Transverse colon (tissue), 4 donors: Measurements from ENCODE around the gene TRMT61A. TPM values are rescaled to one million over a fixed set of nuclear protein-coding genes. Genes with fewer than 3 reads are reported as not detected.

ENCODE experiments used
- DNase-seq: peaks from one replicate; pipeline ENCODE4 v3.0.0-alpha.2; 2019
- H3K27ac ChIP-seq, 4 donors: fragments of 200-600 bp; sonication (generic); 2 replicates each; pipeline ENCODE4 v1.5.1; 2016 to 2018; ENCODE audit warnings: inconsistent platforms in 4 of 4
- H3K27me3 ChIP-seq: fragments of 200-600 bp; sonication (generic); 2 replicates; pipeline ENCODE4 v1.5.1; 2017; ENCODE audit warnings: inconsistent platforms
- H3K36me3 ChIP-seq, 4 donors: fragments of 200-600 bp; sonication (generic); 2 replicates each; pipeline ENCODE4 v1.5.1; 2017 to 2019; ENCODE audit warnings: inconsistent platforms in 4 of 4
- H3K4me1 ChIP-seq, 4 donors: fragments of 200-600 bp; sonication (generic); 2 replicates each; pipeline ENCODE4 v1.5.1; 2017 to 2020; ENCODE audit warnings: inconsistent platforms in 4 of 4
- H3K4me3 ChIP-seq, 4 donors: fragments of 200-600 bp; sonication (generic); 1 replicate in 1 of 4; 2 replicates in 3 of 4; pipeline versions ENCODE4 v1.5.1 to v1.6.1; 2017 to 2019; ENCODE audit warnings: inconsistent platforms in 4 of 4
- H3K9me3 ChIP-seq, 2 donors: fragments of 200-600 bp; sonication (generic); 2 replicates each; pipeline ENCODE4 v1.5.1; 2017 to 2019; ENCODE audit warnings: inconsistent platforms in 2 of 2
- EP300 ChIP-seq: sonication (generic); formaldehyde crosslinking; IDR thresholded peaks from one replicate; pipeline ENCODE4 v1.6.1; 2017; ENCODE audit warnings: antibody characterized with exemption, low read depth
- POLR2A ChIP-seq: fragments of 450-650 bp; IDR thresholded peaks from one replicate; pipeline ENCODE4 v1.6.1; 2016; ENCODE audit warnings: antibody characterized with exemption, mild to moderate bottlenecking, moderate library complexity
- POLR2AphosphoS5 ChIP-seq, 3 donors: sonication (generic); formaldehyde crosslinking; IDR thresholded peaks; one replicate each; pipeline ENCODE4 v1.6.1; 2016; ENCODE audit warnings: antibody characterized with exemption in 3 of 3
- WGBS, 2 donors: methylation state at CpG; one replicate each; pipeline ENCODE4 v1.1.5; 2018; ENCODE audit warnings: low coverage in 1 of 2; 5-methylcytosine and 5-hydroxymethylcytosine counted together
- in situ Hi-C, 4 donors: fragments of 200-750 bp; cut with MboI; loops; one replicate each; pipeline versions ENCODE4 v1.15.0 to v1.15.1; 2017; ENCODE audit warnings: low sequenced_read_pairs in 3 of 4, low pct_ligation_motif_present in 1 of 4, low pct_unique_long_range_greater_than_20kb in 1 of 4
- intact Hi-C: fragments of 100-400 bp; cut with DNase I; formaldehyde crosslinking; loops from one replicate; pipeline ENCODE4 v1.15.1; 2023; ENCODE audit warnings: low total_unique reads
- total RNA-seq, 4 donors: library from RNA; depleted of rRNA; stranded (reverse); fragments of >200 nt; gene quantifications; one replicate each; pipeline ENCODE4 v1.1.0, GENCODE V29; 2016
- TF ChIP-seq, protein P1 (sequence below), 5 experiments: fragments of 200-600 bp in 3 of 5; fragments of 450-650 bp in 2 of 5; sonication (generic) in 3 of 5; IDR thresholded peaks; 1 replicate in 2 of 5; 2 replicates in 3 of 5; pipeline ENCODE4 v1.5.1; 2016 to 2017; ENCODE audit warnings: antibody characterized with exemption in 5 of 5, inconsistent platforms in 3 of 5, mild to moderate bottlenecking in 2 of 5, moderate library complexity in 1 of 5

The TRMT61A gene
- total RNA-seq, 4 donors from 2014 or later = 12.2 to 38.2 (median 14.1) TPM

DNA sequence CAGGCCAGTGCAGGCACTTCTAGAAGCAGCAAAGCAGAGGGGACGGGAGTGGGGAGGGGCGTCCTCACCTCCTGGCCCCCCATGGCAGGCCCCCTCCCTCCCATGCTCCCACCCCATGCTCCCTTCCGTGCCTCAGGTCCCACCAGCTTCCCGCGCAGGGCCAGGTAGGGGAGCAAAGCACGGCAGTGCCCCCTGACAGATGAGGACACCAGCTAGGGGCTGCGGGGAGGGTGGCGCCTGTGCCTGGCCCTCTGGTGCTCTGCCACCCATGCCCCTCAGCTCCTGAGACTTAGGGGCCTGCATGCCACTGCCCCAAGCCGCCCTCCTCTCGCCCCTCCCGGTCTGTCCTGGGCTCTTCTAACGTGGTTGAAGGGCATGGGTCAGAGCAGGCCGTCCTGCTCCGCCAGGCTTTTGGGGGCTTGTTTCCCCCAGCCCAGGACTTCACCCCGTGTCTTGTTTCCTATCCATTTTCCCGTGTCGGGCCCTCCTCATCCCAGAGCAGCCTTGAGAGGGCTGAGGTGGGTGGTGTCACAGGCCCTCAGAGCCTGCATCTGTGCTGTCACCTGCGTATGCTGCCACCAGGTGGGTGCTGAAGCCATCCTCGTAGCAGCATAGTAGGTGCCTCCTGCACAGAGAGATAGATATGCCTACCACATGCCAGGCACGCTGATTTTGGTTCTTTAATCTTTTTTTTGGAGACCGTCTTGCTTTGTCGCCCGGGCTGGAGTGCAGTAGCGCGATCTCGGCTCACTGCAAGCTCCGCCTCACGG is 10.2 kb downstream of the TRMT61A start:
- in situ Hi-C loops = no loop called here
- 74% methylated on average over 28 of the region's 28 CpGs; no CpG with 5 or more reads in 1 of the 2 donors for WGBS, 2 donors
- Histone ChIP-seq H3K9me3 (no peaks in the 10 kb centered on the region), H3K27ac (peak overlapping the region; percentile 59 to 94 (median 86)), H3K4me1 (peaks cover 61 to 82% (median 68%) of the 10 kb centered on the region in 4 donors), H3K4me3 (no peak overlapping the region), H3K36me3 (no peaks in the 10 kb centered on the region), H3K27me3 (no peaks in the 10 kb centered on the region)
- no peak for TF ChIP-seq POLR2AphosphoS5 (IDR thresholded peaks at IDR 0.05)
- TF ChIP-seq, protein P1, sequence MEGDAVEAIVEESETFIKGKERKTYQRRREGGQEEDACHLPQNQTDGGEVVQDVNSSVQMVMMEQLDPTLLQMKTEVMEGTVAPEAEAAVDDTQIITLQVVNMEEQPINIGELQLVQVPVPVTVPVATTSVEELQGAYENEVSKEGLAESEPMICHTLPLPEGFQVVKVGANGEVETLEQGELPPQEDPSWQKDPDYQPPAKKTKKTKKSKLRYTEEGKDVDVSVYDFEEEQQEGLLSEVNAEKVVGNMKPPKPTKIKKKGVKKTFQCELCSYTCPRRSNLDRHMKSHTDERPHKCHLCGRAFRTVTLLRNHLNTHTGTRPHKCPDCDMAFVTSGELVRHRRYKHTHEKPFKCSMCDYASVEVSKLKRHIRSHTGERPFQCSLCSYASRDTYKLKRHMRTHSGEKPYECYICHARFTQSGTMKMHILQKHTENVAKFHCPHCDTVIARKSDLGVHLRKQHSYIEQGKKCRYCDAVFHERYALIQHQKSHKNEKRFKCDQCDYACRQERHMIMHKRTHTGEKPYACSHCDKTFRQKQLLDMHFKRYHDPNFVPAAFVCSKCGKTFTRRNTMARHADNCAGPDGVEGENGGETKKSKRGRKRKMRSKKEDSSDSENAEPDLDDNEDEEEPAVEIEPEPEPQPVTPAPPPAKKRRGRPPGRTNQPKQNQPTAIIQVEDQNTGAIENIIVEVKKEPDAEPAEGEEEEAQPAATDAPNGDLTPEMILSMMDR (IDR thresholded peaks at IDR 0.05) = peak in 2 of 5 experiments; percentile 22 to 35
- DNase-seq = no peak
- intact Hi-C loops = no loop called here

DNA sequence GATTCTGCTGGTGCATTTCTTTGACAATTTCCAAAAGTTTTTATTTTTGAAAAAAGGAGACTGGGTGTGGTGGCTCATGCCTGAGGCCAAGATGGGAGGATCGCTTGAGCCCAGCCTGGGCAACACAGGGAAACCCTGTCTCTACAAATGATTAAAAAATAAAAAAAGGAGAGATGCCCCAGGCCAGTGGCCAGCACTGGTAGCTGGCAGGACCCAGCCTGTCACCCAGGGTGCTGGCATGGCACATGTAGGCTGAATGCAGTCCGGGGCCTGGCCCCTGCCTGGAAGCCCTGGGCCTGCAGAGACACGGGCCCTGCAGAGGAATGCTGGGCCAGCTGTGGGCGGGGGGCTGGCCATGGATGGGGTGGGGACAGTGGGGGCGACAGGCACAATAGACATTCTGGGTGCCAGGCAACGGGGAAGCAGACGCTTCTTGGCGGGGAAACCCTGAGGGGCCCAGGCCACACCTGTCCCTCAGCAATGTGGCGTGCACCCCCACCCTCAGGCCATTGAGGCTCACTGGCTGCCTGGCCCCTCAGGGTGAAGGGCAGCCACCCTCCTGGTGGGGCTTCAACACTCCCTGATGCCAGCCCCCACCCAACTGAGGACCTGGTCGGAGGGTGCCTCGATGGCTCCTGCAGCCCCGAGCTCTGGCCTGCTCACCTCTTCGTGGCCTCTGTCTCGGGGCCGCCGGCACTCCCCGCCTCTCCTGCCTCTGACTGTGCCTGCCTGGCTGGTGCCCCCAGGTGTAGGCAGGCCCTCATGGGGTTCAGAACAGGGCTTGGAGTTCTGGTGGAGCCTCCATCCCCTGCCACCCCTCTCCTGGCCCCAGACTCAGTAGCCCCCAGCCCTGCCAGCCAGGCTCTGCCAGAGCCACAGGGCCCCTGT is 12.1 kb downstream of the TRMT61A start:
- Histone ChIP-seq H3K4me3 (no peak overlapping the region), H3K4me1 (peaks cover 60 to 77% (median 66%) of the 10 kb centered on the region in 4 donors), H3K36me3 (no peaks in the 10 kb centered on the region), H3K27ac (peak overlapping the region; percentile 74 to 94 (median 86)), H3K9me3 (no peaks in the 10 kb centered on the region), H3K27me3 (no peaks in the 10 kb centered on the region)
- DNase-seq = no peak
- intact Hi-C loops = no loop called here
- 17 to 56% methylated on average over 1 to 16 of the region's 17 CpGs for WGBS, 2 donors
- no peak for TF ChIP-seq POLR2A
- TF ChIP-seq EP300 = no peak
- no peak for TF ChIP-seq POLR2AphosphoS5 (IDR thresholded peaks at IDR 0.05)
- TF ChIP-seq, protein P1 (IDR thresholded peaks at IDR 0.05) = no peak
- in situ Hi-C loops = no loop called here

DNA sequence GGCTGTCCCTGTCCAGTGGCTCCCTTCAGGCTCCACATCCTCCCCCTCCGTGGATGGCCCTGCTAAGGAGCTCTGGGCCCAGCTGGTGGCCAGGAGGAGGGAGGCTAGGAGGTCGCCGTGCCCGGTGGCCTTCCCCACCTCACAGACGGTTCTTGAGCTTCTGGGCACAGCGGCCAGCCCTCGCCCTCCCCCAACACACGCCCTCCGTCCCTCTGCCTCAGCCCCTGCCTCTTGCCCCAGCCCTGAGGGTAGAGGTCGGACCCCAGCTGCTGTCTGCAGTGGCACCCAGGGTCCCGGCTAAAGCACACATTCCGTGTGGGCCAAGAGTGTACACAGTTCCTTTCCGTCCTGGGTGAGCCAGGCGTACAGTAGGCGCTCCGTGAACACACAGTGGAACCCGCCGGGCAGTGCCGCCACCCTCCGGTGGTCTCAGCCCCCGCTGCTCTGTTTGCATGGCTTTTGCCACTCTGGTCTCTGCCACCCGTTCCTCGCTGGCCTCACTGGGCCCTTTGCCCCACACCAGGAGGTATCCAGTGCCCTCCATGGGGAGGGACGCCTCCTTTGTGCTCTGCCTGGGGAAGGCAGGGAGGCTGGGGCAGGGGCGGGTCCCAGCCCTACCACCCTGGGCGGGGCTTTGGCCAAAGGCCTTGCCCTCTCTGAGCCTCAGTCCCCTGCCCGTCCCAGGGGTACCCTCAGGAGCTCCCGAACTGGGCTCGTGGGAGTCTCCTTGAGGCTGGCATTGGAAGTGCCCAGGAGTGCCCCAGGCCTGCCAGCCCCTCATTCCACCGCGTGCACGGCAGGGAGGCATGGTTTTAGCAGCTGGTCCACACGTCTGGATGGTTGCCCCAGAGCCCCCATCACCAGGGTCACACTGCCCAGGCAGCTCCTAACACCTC is 13.0 kb downstream of the TRMT61A start:
- Histone ChIP-seq H3K4me3 (peak overlapping the region in 1 of 4 donors; percentile 2), H3K27ac (peak overlapping the region; percentile 74 to 94 (median 86)), H3K36me3 (no peaks in the 10 kb centered on the region), H3K27me3 (no peaks in the 10 kb centered on the region), H3K4me1 (peaks cover 60 to 81% (median 69%) of the 10 kb centered on the region in 4 donors), H3K9me3 (no peaks in the 10 kb centered on the region)
- 63% methylated on average over 31 of the region's 33 CpGs; no CpG with 5 or more reads in 1 of the 2 donors for WGBS, 2 donors
- in situ Hi-C loops (no loop called here), intact Hi-C loops (no loop called here)
- TF ChIP-seq EP300 = no peak
- TF ChIP-seq, protein P1 (IDR thresholded peaks at IDR 0.05) = peak in 3 of 5 experiments; percentile 9 to 37 (median 36)
- DNase-seq = no peak
